KG1 (cell line): ENCODE results near the gene UBE2D1.
A peak's percentile ranks its signal among the peaks of the same experiment; 100 is the strongest.
"Not testable (repeated sequence)": the region's sequence is repeated elsewhere in the genome, so short reads cannot be mapped to it uniquely, and the experiment has no call there.

Experiments used
- DNase-seq: peaks from one replicate; lab custom pipeline; 2025; lab: John Stamatoyannopoulos, UW

UBE2D1 gene

GRCh38 chr10:58384095-58384494 is 49.3 kb downstream of the UBE2D1 start:
- DNase-seq = peak; percentile 64

DNA sequence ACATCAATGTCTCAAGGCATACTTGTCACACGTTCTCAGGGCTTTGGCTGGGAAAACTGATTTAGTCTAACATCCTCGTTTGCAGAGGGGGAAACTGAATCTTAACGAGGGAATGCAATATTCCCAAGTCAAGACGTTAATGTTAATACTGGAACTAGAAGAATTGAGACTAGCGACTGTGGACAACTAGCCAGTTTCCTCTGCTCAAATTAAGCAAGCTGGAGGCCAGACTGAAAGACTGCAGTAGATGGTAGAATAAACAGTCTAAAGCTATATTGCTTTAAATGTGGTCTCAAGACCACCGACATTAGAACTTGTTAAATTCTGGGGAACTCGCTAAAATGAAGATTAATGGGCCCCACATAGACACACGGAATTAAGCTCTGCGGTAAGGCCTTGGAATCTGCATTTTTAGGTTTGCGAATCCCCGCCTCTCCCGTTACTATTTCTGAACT is 49.8 kb downstream of the UBE2D1 start:
- DNase-seq = peak; percentile 52

DNA sequence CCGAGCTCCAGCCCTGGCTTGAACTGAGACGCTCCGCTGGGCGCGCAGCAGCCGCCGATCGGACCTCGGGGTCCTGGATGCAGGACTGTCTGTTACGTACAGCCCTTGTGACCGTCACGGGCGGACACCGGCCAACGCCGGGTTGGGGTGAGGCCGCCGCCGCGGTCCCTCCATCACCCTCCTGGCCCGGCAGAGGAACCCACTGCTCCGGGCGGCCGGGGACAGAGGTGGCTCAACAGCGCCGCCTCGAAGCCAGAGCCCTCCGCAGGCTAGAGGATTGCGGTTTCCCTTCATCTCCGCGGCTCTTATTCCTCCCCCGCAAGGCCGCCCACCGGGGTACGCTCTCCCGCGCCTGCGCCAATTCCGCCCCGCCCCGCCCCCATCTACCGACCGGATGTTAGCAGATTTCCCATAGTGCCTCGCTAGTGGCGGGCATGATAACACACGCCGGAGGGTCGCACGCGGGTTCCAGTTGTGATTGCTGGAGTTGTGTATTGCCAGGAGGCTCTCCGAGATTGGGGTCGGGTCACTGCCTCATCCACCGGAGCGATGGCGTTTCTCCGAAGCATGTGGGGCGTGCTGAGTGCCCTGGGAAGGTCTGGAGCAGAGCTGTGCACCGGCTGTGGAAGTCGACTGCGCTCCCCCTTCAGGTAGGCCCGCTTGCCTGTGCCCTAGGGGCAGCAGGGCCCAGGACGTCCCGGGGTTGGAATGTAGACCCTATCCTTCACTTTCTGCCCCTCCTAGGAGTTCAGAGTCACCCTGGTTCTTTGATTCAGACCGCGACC is 50.4 kb downstream of the UBE2D1 start, which contains the start of gene TFAM:
TFAM (plus strand) TSS at position 412 of the 785 bp plus-strand sequence; CDS start at position 550, 138 bp downstream.
- DNase-seq = peak; percentile 85

DNA sequence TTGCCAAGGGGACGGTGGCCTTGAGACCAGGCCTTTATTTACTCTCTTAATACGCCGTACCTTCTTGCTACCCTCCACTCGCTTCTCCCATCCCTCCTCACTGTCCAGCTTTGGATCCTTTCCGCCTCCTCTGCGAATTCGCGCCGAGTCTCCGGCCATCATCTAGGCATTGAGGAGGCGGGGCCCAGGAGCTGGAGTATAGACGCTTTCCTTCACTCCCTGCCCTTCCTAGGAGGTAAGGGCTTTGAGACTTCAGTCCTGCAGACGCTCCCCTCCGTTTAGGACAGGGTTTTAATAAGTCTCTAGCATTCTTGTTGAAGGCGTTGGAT is 50.9 kb downstream of the UBE2D1 start:
- no peak for DNase-seq

DNA sequence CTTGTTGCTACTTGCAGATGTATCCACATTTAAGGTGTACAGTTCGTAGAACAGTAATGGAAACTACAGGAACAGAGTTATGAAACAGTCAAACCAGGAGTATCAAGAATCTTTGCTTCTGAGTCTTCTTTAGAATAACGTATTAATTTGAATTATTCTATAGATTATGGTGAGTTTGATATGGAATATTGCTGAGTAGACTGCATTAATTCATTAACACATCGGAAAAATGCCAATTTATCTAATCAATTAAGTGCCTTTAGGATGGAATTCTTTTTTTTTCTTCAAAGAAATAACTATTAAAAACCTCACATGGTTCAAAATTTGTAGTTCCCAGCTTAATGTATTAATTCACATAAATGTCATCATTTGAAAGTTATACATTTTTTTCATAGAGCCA is 54.2 kb downstream of the UBE2D1 start:
- DNase-seq = no peak

DNA sequence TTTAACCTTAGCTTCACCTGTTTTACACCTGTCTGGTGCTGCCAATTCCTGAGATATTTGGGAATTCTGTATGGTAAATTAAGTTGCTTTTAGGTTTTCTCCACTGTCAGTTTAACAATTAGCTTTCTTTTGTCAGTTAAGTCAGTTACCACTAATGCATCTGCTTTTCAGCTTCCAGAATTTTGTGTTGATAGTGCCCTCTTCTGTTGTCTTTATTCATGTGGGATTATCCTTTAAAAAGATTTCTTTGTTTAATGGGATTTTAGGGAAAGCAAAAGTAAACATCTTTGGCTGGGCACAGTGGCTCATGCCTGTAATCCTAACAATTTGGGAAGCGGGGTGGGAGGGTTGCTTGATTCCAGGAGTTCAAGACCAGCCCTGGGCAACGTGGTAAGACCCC is 58.5 kb downstream of the UBE2D1 start:
- DNase-seq = no peak

GRCh38 chr10:58394471-58394870 is 59.7 kb downstream of the UBE2D1 start:
- DNase-seq = no peak

GRCh38 chr10:58396057-58396456 is 61.3 kb downstream of the UBE2D1 start:
- no peak for DNase-seq

- no peak for DNase-seq
Measured at GRCh38 chr10:58397830-58398229, 63.0 kb downstream of the UBE2D1 start.

DNA sequence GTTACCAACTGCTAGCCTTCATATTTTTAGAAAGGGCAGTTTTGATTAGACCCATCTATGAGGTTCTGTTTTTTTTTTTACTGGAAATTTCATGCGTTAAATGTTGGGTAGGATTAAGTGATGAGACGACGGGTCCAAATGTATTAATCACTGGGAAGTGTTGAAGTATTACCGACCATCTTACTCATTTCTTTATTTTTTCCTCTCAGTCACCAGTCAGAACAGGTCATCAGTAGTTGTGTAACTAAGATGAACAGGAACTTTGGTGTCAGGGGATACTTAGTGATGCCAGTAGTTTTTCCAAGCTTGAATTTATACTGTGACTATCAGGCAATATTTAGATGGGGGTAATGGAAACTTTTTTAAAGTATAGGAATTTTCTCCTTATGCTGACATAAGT is 64.6 kb downstream of the UBE2D1 start:
- no peak for DNase-seq

GRCh38 chr10:58400609-58401008 is 65.8 kb downstream of the UBE2D1 start:
- DNase-seq = no peak

DNA sequence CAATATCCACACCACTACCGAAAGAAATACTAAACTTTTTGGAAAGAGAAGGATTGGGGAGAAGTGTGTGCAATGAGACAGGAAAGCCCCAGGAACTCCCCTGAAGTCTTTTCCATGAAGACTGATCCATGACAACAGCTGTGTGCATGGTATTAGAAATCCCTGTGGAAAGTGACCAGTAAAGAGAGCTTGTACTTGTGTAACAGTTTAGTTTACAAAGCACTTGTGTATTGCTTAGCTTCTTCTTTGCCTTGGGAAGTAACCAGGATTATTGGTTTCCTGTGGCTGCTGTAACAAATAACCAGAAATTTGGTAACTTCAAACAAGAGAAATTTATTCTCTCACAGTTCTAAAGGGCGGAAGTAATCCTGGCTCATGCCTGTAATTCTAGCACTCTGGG is 69.2 kb downstream of the UBE2D1 start:
- DNase-seq = no peak

DNA sequence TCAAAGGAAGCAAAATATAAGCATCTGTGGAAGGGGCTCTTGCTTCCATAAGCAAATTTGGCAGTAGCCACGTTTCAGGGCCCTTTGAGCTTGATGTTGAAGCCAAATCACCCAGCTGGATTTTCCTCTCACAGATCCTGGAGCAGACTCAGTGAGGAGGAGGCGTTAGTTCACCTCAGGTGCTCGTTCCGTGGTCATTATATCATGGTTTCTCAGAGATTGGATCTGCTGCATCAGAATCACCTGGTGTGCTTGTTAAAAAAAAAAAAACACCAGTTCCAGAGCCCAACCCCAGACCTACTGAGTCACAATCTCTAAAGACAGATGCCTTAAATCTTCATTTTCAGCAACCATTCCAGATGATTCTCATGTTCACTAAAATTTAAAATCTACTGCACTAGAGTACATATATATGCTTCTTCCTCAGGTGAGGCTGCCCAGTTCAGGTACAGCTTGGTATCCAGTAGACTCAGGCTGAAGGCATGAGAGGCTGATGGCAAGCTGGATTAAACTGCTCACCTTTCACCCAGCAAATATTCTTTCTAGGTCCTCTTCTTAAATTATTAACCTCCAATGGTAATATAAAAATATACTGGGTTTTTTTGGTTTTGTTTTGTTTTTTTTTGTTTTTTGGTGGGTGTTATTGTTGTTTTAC is 75.3 kb downstream of the UBE2D1 start:
- DNase-seq = no peak

DNA sequence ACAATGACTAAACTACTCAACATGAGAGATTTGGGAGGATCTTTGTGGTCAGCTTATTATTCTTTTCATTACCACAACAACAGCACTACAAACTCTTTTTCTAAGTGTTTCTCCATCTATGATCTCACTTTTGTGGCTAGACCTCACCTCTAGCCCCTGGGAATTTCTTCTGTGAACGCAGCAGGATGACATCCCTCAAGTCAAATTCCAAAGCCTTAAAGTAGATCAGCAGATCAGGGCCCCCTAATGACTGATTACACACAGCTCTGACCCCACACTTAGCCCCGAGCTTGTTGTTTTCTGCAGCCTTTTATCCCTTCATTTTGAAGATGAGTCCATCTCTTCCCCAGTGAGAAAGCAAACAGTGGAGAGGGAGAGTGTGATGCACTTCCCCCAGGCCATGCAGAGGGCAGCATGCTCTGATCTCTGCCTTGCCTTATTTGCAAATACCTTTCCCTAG is 77.7 kb downstream of the UBE2D1 start:
- DNase-seq = no peak

DNA sequence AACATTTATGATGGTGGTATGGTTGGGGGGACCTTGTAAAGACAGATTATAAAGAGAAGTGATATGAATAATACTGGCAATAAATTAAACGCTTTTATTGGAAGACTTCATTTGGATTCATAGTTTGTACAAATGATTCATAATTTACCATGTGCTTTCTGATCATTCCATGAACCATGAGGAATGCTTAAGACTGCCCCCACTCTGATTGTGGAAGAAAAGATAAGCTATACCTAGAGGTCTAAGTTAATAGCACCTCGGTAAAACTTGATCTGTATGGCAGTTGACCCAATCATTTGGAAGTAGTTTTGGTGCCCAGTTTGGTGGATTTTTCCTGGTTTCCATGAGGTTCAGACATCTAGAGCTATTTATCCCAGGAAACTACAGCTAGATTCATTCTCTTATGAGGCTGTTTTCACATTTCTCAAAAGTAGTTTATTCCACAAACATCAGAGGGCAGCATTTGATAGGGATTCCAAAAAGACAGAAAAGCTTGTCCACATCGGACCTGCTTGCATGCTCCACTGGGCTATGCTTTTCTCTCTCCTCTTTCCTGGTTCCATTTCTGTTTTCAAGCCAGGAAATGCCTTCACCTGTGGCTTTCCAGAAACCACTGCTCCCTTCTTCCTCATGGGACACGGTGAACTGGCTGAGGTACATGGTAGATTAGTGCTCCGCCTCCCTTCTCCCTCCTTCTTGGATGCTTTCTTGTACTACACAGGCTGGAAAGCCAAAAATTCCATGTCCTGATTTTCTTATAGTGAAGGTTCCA is 79.7 kb downstream of the UBE2D1 start:
- no peak for DNase-seq

- no peak for DNase-seq
Measured at GRCh38 chr10:58415757-58416156, 81.0 kb downstream of the UBE2D1 start.

GRCh38 chr10:58417902-58418301 is 83.1 kb downstream of the UBE2D1 start:
- not testable (repeated sequence) for DNase-seq
